ENCODE measurements around the gene OR8B12.

Gene OR8B12

DNA sequence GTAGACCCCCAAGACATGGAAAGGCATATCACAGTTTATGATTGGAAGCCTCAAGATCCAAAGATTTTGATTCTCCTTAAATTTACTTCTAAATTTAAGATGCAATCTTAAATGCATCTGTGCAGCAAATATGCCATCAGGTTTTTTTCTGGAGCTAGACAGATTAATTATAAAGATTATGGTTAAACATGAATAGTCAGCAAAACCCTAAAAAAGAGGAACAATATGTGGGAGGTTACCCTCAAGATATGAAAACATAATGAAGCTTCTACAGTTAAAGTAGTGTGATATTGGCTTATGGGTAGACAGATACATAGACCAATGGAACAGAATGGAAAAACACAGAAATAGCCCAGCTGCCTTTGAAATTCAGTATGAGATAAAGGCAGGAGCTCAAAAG, 31.7 kb downstream of the OR8B12 start:
- Histone ChIP-seq H4K8ac (ENCODE audit: low read depth, low read length) (no peak overlapping the region), H3K36me3 (ENCODE audit: control insufficient read depth in 1 of 2, insufficient read depth in 2 of 2, low read length in 2 of 2) (no peaks in the 10 kb centered on the region), H2BK12ac (ENCODE audit: low read length) (no peak overlapping the region), H3K79me2 (ENCODE audit: control insufficient read depth, insufficient read depth, low read length, poor library complexity) (no peaks in the 10 kb centered on the region), H3K14ac (ENCODE audit: low read length) (no peak overlapping the region), H3K18ac (ENCODE audit: low read length) (no peak overlapping the region), H3K4me2 (ENCODE audit: low read length) (no peak overlapping the region), H3K79me1 (ENCODE audit: low read length) (no peaks in the 10 kb centered on the region), H3K23ac (ENCODE audit: low read length) (no peak overlapping the region), H3K27me3 (ENCODE audit: insufficient read depth, low read length) (no peaks in the 10 kb centered on the region), H2AK5ac (ENCODE audit: low read length) (no peak overlapping the region), H2BK120ac (ENCODE audit: insufficient read depth, low read length, poor library complexity) (no peak overlapping the region), H3K9me3 (ENCODE audit: insufficient read depth, low read depth, low read length) (no peaks in the 10 kb centered on the region), H2AFZ (ENCODE audit: insufficient read depth, low read length, poor library complexity) (no peak overlapping the region), H3K9ac (ENCODE audit: low read length) (no peak overlapping the region), H2BK5ac (ENCODE audit: low read depth, low read length, poor library complexity) (no peak overlapping the region), H4K12ac (ENCODE audit: low read depth, low read length) (no peak overlapping the region), H3K4ac (ENCODE audit: low read depth, low read length) (no peak overlapping the region), H3K4me3 (ENCODE audit: low read depth, low read length) (no peak overlapping the region), H3K27ac (ENCODE audit: low read depth, low read length) (no peak overlapping the region), H3K4me1 (ENCODE audit: control insufficient read depth in 1 of 2, insufficient read depth in 2 of 2, low read length in 2 of 2) (no peaks in the 10 kb centered on the region), H4K91ac (ENCODE audit: low read depth, low read length) (no peak overlapping the region)
- no peak for DNase-seq

DNA sequence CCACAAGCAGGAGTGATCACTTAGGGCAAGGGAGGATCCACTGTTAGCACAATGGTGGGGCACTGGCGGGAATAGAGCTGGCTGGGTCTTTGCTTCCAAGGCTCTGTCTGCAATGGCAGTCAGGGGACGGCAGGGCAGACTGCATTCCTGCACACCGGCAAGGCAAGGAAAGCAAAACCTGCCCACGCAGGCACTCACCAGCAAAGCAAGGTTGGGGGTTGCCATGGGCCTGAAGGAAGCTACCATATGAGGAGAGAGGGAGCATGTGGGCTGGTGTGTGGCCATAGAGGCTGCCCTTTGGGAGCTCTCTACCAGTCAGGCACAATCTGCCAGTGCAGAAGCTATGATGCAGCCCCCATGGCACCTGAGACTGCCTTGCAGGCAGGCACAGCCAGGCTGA, 33.2 kb downstream of the OR8B12 start:
- WGBS (ENCODE audit: extremely low coverage, insufficient coverage, insufficient read length), result no CpG with 5 or more reads among the region's 4 CpGs

DNA sequence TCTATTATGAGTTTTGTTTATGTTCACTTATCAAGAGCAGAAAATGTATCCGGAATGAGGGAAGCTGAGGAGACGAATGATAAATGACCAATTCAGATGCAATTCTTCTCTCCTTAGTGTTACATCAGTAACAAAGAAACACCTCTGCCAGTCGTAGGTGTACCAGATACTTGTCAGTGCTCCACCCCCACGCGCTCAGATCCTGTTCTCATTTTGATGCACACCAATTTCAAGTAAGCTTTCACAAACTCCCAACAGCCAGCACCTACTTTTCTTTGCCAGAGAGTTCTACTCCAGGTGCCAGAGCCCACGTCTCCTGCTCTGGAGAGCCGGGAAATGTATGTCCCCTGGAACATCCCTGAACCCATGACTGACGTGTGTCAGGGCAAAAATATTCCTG, 43.7 kb downstream of the OR8B12 start:
- no peak overlapping the region for H2AK5ac ChIP-seq (ENCODE audit: low read length)

More for the DNA sequence above, 33.2 kb downstream of the OR8B12 start:
- H3K27me3 ChIP-seq (ENCODE audit: insufficient read depth, low read length), result no peaks in the 10 kb centered on the region
- H4K91ac ChIP-seq (ENCODE audit: low read depth, low read length), result no peak overlapping the region
- no peak overlapping the region for H2AK5ac ChIP-seq (ENCODE audit: low read length)
- no peak overlapping the region for H4K8ac ChIP-seq (ENCODE audit: low read depth, low read length)
- H2BK5ac ChIP-seq (ENCODE audit: low read depth, low read length, poor library complexity), result no peak overlapping the region
- DNase-seq, result no peak
- H2BK120ac ChIP-seq (ENCODE audit: insufficient read depth, low read length, poor library complexity), result no peak overlapping the region
- H3K4me2 ChIP-seq (ENCODE audit: low read length), result no peak overlapping the region
- no peak overlapping the region for H3K4me3 ChIP-seq (ENCODE audit: low read depth, low read length)
- no peaks in the 10 kb centered on the region for H3K79me1 ChIP-seq (ENCODE audit: low read length)
- no peak overlapping the region for H3K27ac ChIP-seq (ENCODE audit: low read depth, low read length)
- H3K36me3 ChIP-seq (ENCODE audit: control insufficient read depth in 1 of 2, insufficient read depth in 2 of 2, low read length in 2 of 2), result no peaks in the 10 kb centered on the region
- H3K79me2 ChIP-seq (ENCODE audit: control insufficient read depth, insufficient read depth, low read length, poor library complexity), result no peaks in the 10 kb centered on the region
- no peak overlapping the region for H4K12ac ChIP-seq (ENCODE audit: low read depth, low read length)
- H3K4me1 ChIP-seq (ENCODE audit: control insufficient read depth in 1 of 2, insufficient read depth in 2 of 2, low read length in 2 of 2), result no peaks in the 10 kb centered on the region
- H3K18ac ChIP-seq (ENCODE audit: low read length), result no peak overlapping the region
- no peak overlapping the region for H2AFZ ChIP-seq (ENCODE audit: insufficient read depth, low read length, poor library complexity)
- H3K14ac ChIP-seq (ENCODE audit: low read length), result no peak overlapping the region
- no peak overlapping the region for H3K4ac ChIP-seq (ENCODE audit: low read depth, low read length)
- H2BK12ac ChIP-seq (ENCODE audit: low read length), result no peak overlapping the region
- no peak overlapping the region for H3K23ac ChIP-seq (ENCODE audit: low read length)
- no peaks in the 10 kb centered on the region for H3K9me3 ChIP-seq (ENCODE audit: insufficient read depth, low read depth, low read length)
- H3K9ac ChIP-seq (ENCODE audit: low read length), result no peak overlapping the region

DNA sequence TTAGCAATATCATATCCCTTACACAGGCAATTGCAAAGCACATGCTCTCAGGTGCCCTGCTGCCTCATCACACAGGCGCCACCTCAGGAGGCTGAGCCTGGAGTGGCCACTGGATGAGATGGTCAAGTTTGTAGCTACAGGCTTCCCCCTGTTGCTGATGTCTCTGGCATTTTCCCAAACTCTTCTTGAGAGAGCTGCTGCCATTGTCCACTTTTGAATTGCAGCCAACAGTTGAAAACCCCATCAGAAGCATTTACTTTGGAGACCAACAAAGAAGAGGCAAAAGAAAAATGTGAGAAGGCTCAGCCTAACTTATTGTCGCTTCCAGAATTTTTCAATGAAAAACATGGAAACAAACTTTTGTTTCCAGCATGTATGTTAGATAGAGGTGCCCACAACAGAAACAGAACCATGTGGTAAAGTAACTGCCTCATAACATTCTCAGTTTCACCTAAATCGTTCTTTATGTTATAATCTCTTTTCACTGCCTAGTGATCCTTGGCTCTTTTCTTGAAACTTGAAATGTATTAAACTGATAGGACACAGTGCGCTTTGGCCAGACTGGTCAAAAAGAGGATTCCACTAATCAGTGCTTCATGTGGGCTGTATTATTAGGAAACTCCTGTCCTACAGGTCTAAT, 50.3 kb downstream of the OR8B12 start:
- Histone ChIP-seq H4K8ac (ENCODE audit: low read depth, low read length) (no peak overlapping the region), H4K91ac (ENCODE audit: low read depth, low read length) (no peak overlapping the region), H3K79me1 (ENCODE audit: low read length) (no peaks in the 10 kb centered on the region)

More for the DNA sequence above, 43.7 kb downstream of the OR8B12 start:
- no peak for DNase-seq
- Histone ChIP-seq H3K9me3 (ENCODE audit: insufficient read depth, low read depth, low read length) (no peaks in the 10 kb centered on the region), H2BK120ac (ENCODE audit: insufficient read depth, low read length, poor library complexity) (no peak overlapping the region), H3K9ac (ENCODE audit: low read length) (no peak overlapping the region), H3K23ac (ENCODE audit: low read length) (no peak overlapping the region), H3K4ac (ENCODE audit: low read depth, low read length) (no peak overlapping the region), H2AFZ (ENCODE audit: insufficient read depth, low read length, poor library complexity) (no peak overlapping the region), H3K27ac (ENCODE audit: low read depth, low read length) (no peak overlapping the region), H3K14ac (ENCODE audit: low read length) (no peak overlapping the region), H3K18ac (ENCODE audit: low read length) (no peak overlapping the region), H2BK12ac (ENCODE audit: low read length) (no peak overlapping the region), H3K4me2 (ENCODE audit: low read length) (no peak overlapping the region), H3K4me3 (ENCODE audit: low read depth, low read length) (no peak overlapping the region), H3K79me2 (ENCODE audit: control insufficient read depth, insufficient read depth, low read length, poor library complexity) (no peaks in the 10 kb centered on the region), H4K8ac (ENCODE audit: low read depth, low read length) (no peak overlapping the region), H2BK5ac (ENCODE audit: low read depth, low read length, poor library complexity) (no peak overlapping the region), H3K27me3 (ENCODE audit: insufficient read depth, low read length) (no peaks in the 10 kb centered on the region), H3K79me1 (ENCODE audit: low read length) (no peaks in the 10 kb centered on the region), H4K12ac (ENCODE audit: low read depth, low read length) (no peak overlapping the region), H3K4me1 (ENCODE audit: control insufficient read depth in 1 of 2, insufficient read depth in 2 of 2, low read length in 2 of 2) (no peaks in the 10 kb centered on the region), H4K91ac (ENCODE audit: low read depth, low read length) (no peak overlapping the region), H3K36me3 (ENCODE audit: control insufficient read depth in 1 of 2, insufficient read depth in 2 of 2, low read length in 2 of 2) (no peaks in the 10 kb centered on the region)
- WGBS (ENCODE audit: extremely low coverage, insufficient coverage, insufficient read length), result no CpG with 5 or more reads among the region's 8 CpGs

More for the DNA sequence above, 50.3 kb downstream of the OR8B12 start:
- no peak for DNase-seq
- Histone ChIP-seq H3K4me2 (ENCODE audit: low read length) (no peak overlapping the region), H3K4ac (ENCODE audit: low read depth, low read length) (no peak overlapping the region), H3K9me3 (ENCODE audit: insufficient read depth, low read depth, low read length) (no peaks in the 10 kb centered on the region), H3K9ac (ENCODE audit: low read length) (no peak overlapping the region), H3K4me1 (ENCODE audit: control insufficient read depth in 1 of 2, insufficient read depth in 2 of 2, low read length in 2 of 2) (no peaks in the 10 kb centered on the region), H2BK12ac (ENCODE audit: low read length) (no peak overlapping the region), H4K12ac (ENCODE audit: low read depth, low read length) (no peak overlapping the region), H3K14ac (ENCODE audit: low read length) (no peak overlapping the region), H3K18ac (ENCODE audit: low read length) (no peak overlapping the region), H3K27ac (ENCODE audit: low read depth, low read length) (no peak overlapping the region), H2BK120ac (ENCODE audit: insufficient read depth, low read length, poor library complexity) (no peak overlapping the region), H2AK5ac (ENCODE audit: low read length) (no peak overlapping the region), H3K79me2 (ENCODE audit: control insufficient read depth, insufficient read depth, low read length, poor library complexity) (no peaks in the 10 kb centered on the region), H3K4me3 (ENCODE audit: low read depth, low read length) (no peak overlapping the region), H3K27me3 (ENCODE audit: insufficient read depth, low read length) (no peaks in the 10 kb centered on the region), H2BK5ac (ENCODE audit: low read depth, low read length, poor library complexity) (no peak overlapping the region), H3K23ac (ENCODE audit: low read length) (no peak overlapping the region), H3K36me3 (ENCODE audit: control insufficient read depth in 1 of 2, insufficient read depth in 2 of 2, low read length in 2 of 2) (no peaks in the 10 kb centered on the region), H2AFZ (ENCODE audit: insufficient read depth, low read length, poor library complexity) (no peak overlapping the region)
- WGBS (ENCODE audit: extremely low coverage, insufficient coverage, insufficient read length), result no CpG with 5 or more reads among the region's 4 CpGs
